ENCODE results near the gene SLC6A17.

DNA sequence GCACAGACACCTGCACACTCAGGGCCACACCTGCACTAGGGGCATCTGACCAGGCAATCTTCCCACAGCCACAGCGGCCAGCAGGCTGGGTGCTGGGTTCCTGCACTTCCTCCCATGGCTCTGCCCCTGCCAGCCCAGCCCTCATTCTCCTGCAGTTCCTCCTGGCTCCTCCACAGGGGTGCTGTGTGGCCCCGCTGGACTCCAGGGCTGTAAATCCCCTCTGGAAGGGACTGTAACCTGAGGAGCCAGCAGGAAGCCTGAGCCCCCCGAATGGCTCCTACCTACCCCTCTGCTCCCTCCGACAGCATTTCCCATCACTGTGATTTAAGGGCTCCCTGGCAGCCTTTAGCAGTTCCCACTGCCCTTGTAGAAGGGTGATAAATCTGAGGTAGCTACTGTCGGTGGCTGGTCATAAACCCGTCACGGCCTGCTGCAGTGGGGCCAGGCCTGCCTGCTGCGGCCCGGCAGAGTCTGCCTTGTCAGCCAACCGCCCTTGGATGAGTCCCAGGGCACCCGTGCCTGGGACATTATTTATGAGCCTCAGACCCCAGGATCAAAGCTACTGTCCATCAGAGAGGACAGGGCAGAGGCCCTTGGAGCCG is 29.2 kb upstream of the SLC6A17 start:
- TF ChIP-seq, protein P1, sequence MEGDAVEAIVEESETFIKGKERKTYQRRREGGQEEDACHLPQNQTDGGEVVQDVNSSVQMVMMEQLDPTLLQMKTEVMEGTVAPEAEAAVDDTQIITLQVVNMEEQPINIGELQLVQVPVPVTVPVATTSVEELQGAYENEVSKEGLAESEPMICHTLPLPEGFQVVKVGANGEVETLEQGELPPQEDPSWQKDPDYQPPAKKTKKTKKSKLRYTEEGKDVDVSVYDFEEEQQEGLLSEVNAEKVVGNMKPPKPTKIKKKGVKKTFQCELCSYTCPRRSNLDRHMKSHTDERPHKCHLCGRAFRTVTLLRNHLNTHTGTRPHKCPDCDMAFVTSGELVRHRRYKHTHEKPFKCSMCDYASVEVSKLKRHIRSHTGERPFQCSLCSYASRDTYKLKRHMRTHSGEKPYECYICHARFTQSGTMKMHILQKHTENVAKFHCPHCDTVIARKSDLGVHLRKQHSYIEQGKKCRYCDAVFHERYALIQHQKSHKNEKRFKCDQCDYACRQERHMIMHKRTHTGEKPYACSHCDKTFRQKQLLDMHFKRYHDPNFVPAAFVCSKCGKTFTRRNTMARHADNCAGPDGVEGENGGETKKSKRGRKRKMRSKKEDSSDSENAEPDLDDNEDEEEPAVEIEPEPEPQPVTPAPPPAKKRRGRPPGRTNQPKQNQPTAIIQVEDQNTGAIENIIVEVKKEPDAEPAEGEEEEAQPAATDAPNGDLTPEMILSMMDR (IDR thresholded peaks at IDR 0.05) = no peak
- no peak for TF ChIP-seq POLR2AphosphoS5 (IDR thresholded peaks at IDR 0.05)
